GM19372 (cell line): ENCODE measurements around the gene ZNF580.
A peak's percentile ranks its signal among the peaks of the same experiment; 100 is the strongest.

Experiments used
- ATAC-seq: cut with Tn5 transposase; IDR thresholded peaks from one replicate; pipeline ENCODE4 v1.9.1; 2021; ENCODE audit warnings: mild to moderate bottlenecking, low read depth, moderate library complexity; ENCODE audit not compliant: unreplicated experiment

Gene ZNF580, protein sequence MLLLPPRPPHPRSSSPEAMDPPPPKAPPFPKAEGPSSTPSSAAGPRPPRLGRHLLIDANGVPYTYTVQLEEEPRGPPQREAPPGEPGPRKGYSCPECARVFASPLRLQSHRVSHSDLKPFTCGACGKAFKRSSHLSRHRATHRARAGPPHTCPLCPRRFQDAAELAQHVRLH

DNA sequence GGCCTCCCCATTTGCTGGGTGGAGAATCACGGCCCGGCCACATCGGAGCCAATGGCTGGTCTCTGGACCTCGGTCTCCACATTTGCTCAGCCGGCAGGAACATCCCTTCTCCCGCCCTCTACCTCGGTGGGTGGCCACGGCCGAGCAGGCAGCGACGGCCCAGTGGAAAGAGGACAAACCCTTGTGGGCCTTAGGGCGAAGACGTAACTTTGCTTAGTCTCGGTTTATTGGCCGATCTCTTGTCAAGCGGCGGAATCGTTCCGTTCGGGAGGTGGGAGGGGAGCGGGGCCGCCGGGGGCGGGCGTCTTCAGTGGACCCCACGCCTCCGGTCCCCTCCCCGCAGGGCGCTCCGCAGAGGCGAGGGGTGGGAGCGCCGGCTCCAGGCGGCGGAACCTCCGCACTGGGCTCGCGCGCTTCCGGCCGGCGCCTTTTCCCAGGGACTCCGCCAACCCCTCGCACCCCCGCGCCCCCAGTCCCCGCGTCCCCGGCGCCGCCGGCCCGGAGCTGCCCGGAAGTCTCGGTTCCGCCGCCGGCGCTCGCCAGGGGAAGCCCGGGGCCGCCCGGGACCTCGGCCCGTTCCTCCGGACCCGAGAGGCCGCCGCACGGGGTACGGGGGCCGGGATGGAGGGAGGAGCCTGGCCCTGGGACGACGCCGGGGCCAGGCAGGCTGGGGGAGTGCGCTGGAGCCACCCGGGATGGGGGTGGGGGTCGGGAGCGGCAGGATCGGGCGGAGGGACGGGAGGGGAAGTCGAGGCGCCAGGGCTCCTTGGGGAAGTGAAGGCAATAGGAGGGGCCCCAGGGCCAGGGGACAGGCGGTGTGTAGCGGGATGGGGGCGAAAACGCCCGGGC is at the start of gene ZNF580:
Gene ZNF580 (plus strand): TSS at position 426 of the 849 bp plus-strand sequence. CDS start 1,507 bp downstream, outside the sequence.
- ATAC-seq = no peak

DNA sequence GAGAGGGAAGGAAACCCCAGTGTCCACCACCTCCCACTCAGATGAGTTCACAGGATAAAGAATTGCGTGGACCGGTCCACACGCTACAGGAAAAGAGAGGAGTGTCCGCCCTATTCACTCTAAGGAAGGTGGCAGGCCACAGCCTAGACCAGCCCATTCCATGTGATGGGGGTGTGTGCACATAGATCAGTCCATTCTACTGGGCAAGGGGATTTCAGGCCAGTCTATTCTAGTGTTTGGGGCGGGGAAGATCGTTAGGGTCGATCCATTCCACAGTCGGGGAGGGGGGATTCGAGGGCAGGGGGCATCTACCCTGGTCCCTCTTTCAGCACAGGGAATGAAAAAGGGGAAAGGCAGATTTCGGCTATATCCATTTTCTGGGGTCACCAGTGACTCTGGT is 49.2 kb upstream of the ZNF580 start:
- no peak for ATAC-seq

DNA sequence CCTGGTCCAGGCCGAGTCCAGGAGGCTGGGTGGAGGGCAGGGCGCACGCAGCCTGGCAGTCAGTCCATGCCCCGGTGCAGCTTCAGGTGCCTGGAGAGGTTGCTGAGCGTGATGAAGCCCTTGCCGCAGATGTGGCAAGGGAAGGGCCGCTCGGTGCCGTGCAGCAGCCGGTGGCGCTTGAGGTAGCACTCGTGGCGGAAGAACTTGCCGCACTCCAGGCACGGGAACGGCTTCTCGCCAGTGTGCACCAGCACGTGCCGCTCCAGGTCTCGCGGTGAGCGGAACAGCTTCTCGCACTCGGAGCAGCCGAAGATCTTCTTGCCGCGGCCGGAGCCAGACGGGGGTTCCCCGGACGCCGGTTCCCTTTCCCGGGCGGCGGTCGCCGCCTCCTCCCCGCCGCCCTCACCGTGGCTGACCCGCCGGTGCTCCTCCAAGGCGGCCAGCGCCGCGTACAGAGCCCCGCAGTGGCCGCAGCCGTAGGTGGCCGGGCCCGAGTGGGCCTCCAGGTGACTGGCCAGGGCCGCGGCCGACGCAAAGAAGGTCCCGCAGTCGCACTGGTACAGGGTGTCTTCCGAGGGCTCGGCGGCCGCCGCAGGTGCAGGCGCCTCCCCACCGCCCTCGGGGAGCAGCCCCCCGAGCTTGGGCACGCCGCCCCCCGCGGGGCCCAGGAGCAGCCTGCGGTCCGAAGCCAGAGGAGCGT is 48.3 kb upstream of the ZNF580 start:
- ATAC-seq = no peak

DNA sequence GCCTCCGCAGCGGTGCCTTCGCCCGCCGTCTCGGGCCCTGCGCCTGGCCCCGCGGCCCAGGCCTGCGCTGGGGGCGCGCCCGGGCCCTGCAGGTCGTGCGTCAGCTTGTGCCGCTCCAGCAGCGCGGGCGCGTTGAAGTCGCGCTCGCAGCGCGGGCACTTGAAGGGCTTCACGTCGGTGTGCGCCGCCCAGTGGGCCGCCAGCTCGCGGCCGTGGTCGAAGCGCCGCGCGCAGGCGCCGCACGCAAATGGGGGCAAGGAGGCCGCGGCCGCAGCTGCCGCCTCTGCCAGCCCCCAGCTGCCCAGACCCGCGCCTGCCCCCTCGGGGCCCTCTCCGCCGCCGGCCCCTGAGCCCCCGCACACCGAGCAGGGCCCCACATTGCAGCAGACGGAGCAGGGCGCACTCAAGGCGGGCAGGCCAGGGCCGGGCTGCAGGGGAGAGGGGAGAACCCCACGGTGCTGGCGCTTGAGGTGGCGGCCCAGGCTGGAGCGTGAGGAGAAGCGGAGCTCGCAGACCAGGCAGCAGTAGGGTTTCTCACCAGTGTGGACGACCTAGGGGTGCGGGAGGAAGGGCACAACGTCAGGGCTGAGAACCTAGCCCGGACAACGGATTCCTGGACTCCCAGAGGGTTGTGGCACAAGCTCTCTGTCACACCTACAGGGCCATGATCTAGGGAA is 47.6 kb upstream of the ZNF580 start:
- no peak for ATAC-seq

- ATAC-seq = no peak
Measured at GRCh38 chr19:55594996-55595545, 45.7 kb upstream of the ZNF580 start.

DNA sequence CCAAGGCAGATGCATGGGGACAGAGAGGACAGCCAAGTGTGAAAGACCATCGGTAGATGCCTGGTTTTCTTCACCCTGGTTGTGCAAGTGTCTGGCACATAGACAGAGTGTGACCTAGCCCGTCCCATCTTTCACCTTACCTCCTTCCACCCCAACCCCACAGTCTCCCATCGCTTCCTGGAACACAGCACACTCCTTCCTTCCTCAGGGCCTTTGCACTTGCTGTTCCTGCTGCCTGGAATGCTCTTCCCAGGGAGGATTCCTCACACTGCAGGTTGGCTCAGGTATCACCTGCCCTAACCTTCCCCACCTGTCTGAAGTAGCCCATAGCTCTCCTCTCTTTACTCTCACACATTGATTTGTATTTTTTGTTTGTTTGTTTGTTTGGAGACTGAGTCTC is 44.5 kb upstream of the ZNF580 start:
- ATAC-seq = no peak

- ATAC-seq = no peak
Measured at GRCh38 chr19:55597501-55597921, 43.3 kb upstream of the ZNF580 start.

GRCh38 chr19:55598034-55598433 is 42.8 kb upstream of the ZNF580 start:
- ATAC-seq = no peak

- ATAC-seq = peak; percentile 45
Measured at GRCh38 chr19:55598719-55599467, 41.9 kb upstream of the ZNF580 start.

DNA sequence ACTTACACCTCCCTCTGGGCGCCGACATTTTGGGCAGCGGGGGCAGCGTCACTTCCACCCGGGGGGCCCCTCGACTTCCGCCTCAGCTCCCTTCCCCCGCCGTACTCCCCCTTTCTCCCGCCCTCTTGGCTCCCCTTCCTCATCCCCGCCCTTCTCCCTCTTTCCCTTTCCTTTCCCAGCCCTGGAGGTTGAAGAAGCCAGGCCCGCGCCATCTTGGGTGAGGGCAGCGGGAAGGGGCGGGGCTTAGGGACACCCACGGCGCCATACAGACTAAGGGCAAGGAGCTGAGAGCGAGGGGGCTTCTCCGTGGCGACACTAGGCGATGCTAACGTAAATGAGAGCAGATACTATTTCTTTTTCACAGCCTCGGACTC is 41.3 kb upstream of the ZNF580 start, which contains the start of gene FIZ1:
Gene FIZ1 (minus strand): TSS at position 50 of the 374 bp plus-strand sequence. CDS start 1,652 bp downstream, outside the sequence.
- ATAC-seq = peak; percentile 46

DNA sequence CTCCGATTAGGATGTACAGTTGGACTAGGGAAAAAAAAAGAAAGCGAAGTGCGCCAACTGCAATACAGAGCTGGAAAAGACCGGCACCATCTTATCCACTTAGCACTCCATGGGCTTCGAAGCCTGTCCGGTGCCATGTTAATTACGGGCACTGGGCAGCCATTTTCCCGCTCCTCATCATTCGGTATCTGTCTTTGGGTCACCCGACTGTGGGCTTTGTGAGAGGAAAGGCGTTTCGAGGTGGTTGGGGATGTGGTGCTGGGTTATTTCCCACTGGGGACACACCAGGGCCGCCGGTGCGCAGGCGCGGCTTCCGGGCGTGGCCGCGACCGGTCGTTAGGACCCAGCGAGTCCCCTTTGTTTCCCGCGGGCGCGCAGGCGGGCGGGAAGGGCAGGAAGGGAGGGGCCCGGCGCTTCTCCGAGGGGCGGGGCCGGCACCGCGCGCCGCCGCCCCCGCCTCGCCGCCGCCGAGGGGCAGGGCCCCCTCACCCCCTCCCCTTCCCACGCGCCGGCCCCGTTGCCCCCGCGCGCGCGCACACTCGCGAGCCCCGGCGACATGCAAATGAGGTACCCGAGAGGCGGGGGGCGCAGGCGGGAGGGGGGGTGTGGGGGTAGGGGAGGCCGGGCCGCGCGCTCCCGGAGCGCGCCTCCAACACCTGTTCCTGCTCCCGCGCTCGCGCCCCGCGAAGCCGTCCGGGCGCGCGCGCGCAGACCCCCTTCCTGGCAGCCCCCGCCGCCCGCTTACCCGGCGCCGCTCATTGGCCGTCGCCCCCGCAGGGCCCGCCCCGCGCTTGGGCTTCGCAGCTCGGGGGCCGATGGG is 40.8 kb upstream of the ZNF580 start, which contains the start of gene ZNF524:
Gene ZNF524 (plus strand): TSS at position 447 of the 820 bp plus-strand sequence. CDS start 1,825 bp downstream, outside the sequence.
- peak; percentile 42 for ATAC-seq

GRCh38 chr19:55600662-55601028 is 40.2 kb upstream of the ZNF580 start:
- ATAC-seq = no peak

DNA sequence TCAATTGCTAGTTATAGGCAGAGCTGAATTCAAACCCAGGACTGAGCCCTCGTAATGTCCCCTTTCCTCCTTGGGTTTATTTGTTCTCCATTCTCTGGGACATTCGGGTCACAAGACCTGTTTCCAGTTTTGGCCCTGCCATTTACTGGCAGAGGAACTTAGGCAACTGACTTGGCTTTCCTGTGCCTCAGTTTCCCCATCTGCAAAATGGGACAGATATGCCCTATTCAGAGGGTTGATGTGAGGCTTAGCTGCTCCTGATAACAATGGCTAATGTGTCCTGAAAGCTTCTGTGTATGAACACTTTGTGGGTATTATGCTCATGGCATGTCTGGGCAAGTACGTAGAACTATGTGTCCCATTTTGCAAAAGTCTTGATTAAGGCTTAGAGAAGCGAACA is 39.7 kb upstream of the ZNF580 start:
- no peak for ATAC-seq

DNA sequence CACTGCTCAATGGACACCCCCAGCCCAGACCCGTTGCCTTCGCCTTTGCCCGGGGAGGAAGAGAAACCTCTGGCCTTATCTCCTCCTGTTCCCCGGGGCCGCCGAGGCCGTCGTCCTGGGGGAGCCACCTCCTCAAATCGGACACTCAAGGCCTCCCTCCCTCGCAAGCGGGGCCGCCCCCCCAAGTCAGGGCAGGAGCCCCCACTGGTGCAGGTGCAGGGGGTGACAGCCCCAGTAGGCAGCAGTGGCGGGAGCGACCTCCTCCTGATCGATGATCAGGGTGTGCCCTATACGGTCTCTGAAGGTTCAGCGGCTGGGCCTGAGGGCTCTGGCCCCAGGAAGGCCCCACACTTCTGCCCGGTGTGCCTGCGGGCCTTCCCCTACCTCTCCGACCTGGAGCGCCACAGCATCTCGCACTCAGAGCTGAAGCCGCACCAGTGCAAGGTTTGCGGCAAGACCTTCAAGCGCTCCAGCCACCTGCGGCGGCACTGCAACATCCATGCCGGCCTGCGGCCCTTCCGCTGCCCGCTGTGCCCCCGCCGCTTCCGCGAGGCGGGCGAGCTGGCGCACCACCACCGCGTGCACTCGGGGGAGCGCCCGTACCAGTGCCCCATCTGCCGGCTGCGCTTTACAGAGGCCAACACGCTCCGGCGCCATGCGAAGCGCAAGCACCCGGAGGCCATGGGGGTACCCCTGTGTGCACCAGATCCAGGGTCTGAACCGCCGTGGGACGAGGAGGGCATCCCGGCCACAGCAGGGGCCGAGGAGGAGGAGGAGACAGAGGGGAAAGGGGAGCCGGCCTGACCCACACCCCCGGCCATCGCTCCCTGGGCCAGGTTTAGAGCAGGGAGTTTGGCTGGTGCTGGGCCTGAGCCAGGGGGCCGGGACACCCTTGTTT is 38.4 kb upstream of the ZNF580 start:
- ATAC-seq = no peak

DNA sequence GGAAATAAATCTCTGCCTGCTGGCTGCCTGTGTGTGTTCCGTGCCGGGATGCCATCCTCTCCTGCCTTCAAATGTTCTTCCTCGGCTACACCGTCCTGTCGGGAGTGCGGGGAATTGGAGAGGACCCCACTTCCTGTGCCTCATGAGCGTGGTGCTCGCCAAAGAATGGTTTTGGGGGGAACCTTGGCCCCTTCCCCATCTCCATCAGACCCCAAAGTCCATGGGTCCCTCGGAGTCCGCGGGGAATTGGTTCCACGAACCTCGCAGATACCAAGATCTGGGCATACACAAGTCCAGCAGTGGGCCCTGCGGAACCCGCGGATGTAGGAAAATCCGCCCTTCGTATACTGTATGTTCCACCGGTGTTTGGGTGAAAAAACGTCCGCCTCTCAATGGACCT is 37.7 kb upstream of the ZNF580 start:
- no peak for ATAC-seq

GRCh38 chr19:55603581-55604292 is 37.1 kb upstream of the ZNF580 start:
- no peak for ATAC-seq

GRCh38 chr19:55605207-55605636 is 35.6 kb upstream of the ZNF580 start:
- ATAC-seq = peak; percentile 73
